ENCODE results near the gene MBD2.

DNA sequence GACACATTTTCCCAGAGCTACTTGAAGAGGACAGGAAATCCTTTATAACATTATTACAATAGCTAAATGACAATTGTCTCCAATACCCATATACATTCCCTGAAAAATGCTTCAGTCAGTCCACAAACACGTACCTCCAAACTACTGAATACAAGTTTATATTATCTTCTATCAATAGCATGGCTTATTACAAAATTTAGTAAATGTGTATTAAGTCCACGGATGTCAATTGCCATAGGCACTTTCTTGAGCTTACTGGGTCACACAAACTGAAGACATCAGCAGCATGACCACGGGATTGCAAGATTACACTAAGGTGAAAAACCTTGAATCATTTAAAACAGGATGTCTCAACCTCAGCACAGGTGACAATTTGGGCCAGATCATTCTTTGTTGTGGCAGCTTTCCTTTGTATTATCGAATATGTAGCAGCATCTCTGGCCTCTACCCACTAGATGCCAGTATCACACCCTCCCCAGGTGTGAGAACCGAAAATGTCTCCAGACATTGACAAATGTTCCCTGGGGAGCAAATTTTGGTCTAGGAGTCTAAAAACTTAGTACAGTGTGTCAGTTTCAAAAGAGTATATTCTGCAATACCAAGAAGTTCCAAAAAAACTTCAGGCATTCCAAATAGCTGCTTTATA lies 1.4 kb downstream of the MBD2 start:
- TF ChIP-seq, protein P1, sequence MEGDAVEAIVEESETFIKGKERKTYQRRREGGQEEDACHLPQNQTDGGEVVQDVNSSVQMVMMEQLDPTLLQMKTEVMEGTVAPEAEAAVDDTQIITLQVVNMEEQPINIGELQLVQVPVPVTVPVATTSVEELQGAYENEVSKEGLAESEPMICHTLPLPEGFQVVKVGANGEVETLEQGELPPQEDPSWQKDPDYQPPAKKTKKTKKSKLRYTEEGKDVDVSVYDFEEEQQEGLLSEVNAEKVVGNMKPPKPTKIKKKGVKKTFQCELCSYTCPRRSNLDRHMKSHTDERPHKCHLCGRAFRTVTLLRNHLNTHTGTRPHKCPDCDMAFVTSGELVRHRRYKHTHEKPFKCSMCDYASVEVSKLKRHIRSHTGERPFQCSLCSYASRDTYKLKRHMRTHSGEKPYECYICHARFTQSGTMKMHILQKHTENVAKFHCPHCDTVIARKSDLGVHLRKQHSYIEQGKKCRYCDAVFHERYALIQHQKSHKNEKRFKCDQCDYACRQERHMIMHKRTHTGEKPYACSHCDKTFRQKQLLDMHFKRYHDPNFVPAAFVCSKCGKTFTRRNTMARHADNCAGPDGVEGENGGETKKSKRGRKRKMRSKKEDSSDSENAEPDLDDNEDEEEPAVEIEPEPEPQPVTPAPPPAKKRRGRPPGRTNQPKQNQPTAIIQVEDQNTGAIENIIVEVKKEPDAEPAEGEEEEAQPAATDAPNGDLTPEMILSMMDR (IDR thresholded peaks at IDR 0.05) = no peak
- TF ChIP-seq EP300 (IDR thresholded peaks at IDR 0.05) = no peak
